LNCAP (cell line): ENCODE results near the gene B3GAT3.

ENCODE experiments used
- TF ChIP-seq, protein P1 (sequence below): fragments of 450-650 bp; IDR thresholded peaks from 2 replicates; pipeline ENCODE4 v1.5.1; 2017; ENCODE audit warnings: mild to moderate bottlenecking

The B3GAT3 gene

DNA sequence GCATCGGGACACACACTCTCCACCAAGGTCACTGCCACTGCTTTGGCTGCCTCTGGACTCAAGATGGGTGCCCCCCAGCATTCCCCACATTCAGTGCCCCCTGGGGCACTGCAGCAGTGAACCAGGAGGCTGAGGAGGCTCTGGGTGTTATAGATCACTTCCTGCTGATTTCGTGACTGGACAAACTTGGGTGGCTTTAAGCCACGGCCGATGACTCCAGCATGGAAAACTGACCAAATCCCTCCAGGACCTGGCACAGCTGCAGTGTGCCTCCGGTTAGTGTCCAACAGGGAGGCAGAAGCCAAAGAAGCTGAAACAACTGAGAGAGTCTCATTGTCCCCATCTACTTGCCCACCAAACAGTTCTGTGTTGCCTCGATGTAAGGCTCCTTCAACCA, 25.8 kb upstream of the B3GAT3 start:
- TF ChIP-seq, protein P1, sequence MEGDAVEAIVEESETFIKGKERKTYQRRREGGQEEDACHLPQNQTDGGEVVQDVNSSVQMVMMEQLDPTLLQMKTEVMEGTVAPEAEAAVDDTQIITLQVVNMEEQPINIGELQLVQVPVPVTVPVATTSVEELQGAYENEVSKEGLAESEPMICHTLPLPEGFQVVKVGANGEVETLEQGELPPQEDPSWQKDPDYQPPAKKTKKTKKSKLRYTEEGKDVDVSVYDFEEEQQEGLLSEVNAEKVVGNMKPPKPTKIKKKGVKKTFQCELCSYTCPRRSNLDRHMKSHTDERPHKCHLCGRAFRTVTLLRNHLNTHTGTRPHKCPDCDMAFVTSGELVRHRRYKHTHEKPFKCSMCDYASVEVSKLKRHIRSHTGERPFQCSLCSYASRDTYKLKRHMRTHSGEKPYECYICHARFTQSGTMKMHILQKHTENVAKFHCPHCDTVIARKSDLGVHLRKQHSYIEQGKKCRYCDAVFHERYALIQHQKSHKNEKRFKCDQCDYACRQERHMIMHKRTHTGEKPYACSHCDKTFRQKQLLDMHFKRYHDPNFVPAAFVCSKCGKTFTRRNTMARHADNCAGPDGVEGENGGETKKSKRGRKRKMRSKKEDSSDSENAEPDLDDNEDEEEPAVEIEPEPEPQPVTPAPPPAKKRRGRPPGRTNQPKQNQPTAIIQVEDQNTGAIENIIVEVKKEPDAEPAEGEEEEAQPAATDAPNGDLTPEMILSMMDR: no peak

DNA sequence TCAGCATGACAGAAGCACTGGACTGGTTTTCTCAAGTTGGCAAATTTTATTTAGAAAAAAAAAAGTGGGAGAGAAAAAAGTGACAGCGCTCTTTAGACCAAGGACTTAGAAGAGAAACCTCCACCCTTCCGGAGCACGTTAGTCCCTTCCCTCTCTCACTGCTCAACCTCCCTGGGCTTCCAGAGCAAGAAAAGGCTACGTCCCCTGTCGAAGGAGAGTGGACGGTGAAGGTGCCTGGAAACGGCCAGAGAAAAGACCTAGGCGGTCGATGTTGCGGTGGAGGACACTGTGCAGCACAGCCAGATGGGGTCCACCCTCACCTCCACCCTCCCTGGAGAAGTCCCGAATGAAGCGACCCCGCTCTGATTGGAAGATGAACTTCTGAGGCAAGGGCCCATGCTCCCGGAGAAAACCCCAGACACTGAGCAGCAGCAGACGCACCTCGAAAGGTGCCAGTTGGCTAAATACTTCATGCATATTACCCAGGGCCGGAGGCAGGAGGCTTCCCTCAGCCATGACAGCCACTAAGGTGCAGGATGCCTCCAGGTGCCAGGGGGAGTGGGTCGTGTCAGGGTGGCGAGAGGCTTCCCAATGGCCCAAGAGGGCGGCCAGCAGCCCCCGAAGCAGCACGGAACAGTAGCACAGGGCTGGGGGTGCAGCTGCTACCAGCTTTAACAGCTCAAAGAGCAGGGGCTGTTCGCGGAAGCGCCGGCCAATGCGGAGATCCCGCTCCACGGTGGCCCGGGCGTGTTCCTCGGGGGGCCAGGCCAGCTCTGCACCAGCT, 25.2 kb upstream of the B3GAT3 start:
- TF ChIP-seq, protein P1: no peak

DNA sequence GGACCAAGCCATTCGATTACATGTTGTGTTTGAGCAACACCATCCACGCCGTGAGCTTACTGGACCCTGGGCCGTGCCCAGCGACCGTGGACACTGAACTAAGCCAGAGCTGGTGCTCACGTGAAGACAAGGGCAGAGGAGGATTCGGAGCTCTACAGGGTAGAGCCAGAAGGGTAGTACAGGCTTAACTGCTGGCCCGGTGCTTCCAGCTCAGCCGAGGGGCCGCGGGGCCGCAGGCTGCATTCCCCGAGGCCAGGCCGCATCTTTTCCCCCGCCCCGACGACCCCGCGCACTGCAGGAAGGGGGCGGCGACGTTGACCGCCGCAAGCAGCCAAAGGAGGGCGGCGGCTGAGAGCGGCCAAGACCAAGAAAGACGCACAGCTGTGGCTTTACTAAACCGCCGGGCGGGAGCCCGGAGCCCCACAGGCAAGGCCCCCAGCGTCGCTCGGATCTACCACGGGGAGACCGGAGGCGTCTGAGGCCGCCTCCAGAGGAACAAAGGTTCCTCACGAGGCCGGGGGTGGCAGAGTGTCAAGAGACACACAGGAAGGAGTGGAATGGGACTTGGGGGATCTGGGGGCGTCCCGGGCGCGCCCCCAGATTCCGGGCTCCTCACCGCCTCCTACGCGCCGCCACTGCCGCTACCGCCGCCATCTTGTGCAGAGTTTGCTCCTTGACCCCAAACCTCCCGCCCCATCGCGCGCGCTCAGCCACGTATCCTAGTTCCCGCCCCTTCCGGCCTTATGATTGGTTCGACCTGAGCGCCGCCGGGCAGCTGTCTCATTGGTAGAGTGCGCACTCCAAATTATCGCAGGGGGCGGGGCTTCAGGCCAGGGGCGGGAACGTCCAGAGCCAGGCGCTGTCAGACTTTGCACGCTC, 24.4 kb upstream of the B3GAT3 start, which contains the start of gene GANAB:
TSS of gene GANAB (minus strand) at position 668 of the 879 bp plus-strand sequence. CDS start at position 654, 14 bp downstream.
- TF ChIP-seq, protein P1: no peak

DNA sequence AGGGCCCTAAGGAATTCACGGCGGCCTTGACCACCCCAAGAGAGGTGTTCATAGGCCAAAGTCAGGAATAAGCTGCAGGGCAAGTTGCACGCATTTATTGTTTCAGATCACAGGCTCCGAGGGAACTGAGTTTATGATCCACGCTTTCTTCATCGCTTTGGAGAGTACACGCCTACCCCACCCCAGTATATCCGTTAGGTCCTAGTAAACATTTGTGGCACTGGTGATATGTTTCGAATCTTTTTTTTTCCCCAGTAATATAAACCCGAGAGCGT, 23.8 kb upstream of the B3GAT3 start:
- TF ChIP-seq, protein P1: no peak

DNA sequence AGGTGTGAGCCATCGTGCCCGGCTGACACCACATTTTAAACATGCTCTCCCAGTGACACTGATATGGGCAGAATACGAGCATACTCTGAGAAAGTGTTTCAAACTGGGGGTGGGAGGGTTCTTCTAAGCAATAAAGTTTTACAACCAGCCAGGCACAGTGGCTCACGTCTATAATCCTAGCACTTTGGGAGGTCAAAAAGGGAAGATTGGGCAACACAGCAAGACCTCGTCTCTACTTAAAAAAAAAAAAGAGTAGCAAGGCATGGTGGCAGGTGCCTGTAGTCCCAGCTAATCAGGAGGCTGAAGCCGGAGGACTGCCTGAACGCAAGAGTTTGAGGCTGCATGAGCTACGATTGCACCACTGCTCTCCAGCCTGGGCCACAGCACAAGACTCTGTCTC, 22.4 kb upstream of the B3GAT3 start:
- TF ChIP-seq, protein P1: no peak

DNA sequence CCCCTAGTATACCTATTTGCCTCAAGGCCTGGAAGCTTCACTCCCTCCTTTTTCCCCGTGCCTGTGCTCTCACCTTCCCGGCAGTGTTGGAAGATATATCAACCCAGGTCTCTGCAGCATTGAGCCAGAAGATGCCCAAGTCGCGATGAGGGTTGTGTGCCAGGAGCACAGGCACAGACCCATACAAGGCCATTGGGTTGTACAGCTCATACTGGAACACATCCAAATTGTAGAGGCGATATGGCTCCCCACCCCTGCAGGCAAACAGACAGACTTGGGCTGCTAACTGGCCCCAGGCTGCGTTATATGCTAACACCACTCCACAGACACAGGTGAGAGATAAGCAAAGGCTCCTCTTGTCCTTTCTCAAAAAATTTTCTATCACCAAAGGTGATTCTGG, 10.7 kb upstream of the B3GAT3 start:
- TF ChIP-seq, protein P1: no peak

DNA sequence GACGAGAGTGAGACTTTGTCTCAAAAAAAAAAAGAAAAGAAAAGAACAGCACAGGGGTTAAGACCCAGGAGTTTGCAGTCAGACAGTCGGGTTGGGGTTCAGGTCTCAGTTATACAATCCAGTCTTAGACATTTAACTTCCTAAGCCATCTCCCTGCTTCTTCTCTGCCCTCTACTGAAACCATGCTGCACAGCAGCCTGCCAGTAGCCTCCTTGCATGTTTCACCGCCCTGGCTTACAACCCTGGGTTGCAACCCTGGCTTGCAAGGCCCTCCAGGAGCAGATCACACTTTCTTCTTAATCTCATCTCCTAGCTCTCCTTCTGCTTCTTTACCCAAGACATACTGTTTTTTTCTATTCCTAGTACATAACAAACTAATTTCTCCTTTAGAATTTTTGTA, 5.9 kb upstream of the B3GAT3 start:
- TF ChIP-seq, protein P1: no peak
